Neural progenitor cell (in vitro differentiated cells): ENCODE results near the gene UVSSA. TPM values are rescaled to one million over a fixed set of nuclear protein-coding genes. Genes with fewer than 3 reads are reported as not detected.

Experiments
- DNase-seq: peaks from one replicate; pipeline ENCODE4 v3.0.0-alpha.2; 2016; ENCODE audit warnings: low spot score
- H2AFZ ChIP-seq: fragments of 200-600 bp; sonication (generic); replicated peaks from 2 replicates; pipeline ENCODE4 v1.6.1; 2016; ENCODE audit warnings: antibody characterized with exemption
- H3F3A ChIP-seq: fragments of 200-600 bp; sonication (generic); 2 replicates; pipeline ENCODE4 v1.6.1; 2016; ENCODE audit warnings: antibody characterized with exemption, low read depth
- H3K27ac ChIP-seq: fragments of 200-600 bp; sonication (generic); 2 replicates; pipeline ENCODE4 v1.5.1; 2016; ENCODE audit warnings: mild to moderate bottlenecking
- H3K27me3 ChIP-seq: fragments of 200-600 bp; sonication (generic); 2 replicates; pipeline ENCODE4 v1.6.1; 2016; ENCODE audit warnings: mild to moderate bottlenecking, moderate library complexity
- H3K36me3 ChIP-seq: fragments of 200-600 bp; sonication (generic); 2 replicates; pipeline ENCODE4 v1.5.1; 2016
- H3K4me1 ChIP-seq: fragments of 200-600 bp; sonication (generic); 2 replicates; pipeline ENCODE4 v1.6.1; 2016; ENCODE audit warnings: mixed run types
- H3K4me2 ChIP-seq: fragments of 200-600 bp; sonication (generic); 2 replicates; pipeline ENCODE4 v1.6.1; 2016
- H3K4me3 ChIP-seq: fragments of 200-600 bp; sonication (generic); 2 replicates; pipeline ENCODE4 v1.5.1; 2016
- H3K79me2 ChIP-seq: fragments of 200-600 bp; sonication (generic); 2 replicates; pipeline ENCODE4 v1.6.1; 2016; ENCODE audit warnings: low read depth
- H3K9ac ChIP-seq: fragments of 200-600 bp; sonication (generic); 2 replicates; pipeline ENCODE4 v1.6.1; 2016
- H3K9me3 ChIP-seq: fragments of 200-600 bp; sonication (generic); 2 replicates; pipeline ENCODE4 v1.5.1; 2016; ENCODE audit warnings: low read depth
- H4K20me1 ChIP-seq: fragments of 200-600 bp; sonication (generic); 2 replicates; pipeline ENCODE4 v1.6.1; 2016; ENCODE audit warnings: low read depth
- H3K27ac Mint-ChIP-seq: 3 replicates; pipeline ENCODE4 v1.8.0; 2021; ENCODE audit warnings: mixed read lengths
- H3K27me3 Mint-ChIP-seq: 2 replicates; pipeline ENCODE4 v1.8.0; 2022; ENCODE audit warnings: low read depth, mild to moderate bottlenecking, inconsistent platforms, moderate library complexity, mixed read lengths; ENCODE audit not compliant: insufficient read depth
- H3K36me3 Mint-ChIP-seq: 3 replicates; pipeline ENCODE4 v1.8.0; 2021; ENCODE audit warnings: mixed read lengths
- H3K4me1 Mint-ChIP-seq: 3 replicates; pipeline ENCODE4 v1.8.0; 2021; ENCODE audit warnings: mixed read lengths
- H3K4me3 Mint-ChIP-seq: 3 replicates; pipeline ENCODE4 v1.8.0; 2021; ENCODE audit warnings: mild to moderate bottlenecking, moderate library complexity, mixed read lengths
- H3K9me3 Mint-ChIP-seq: 3 replicates; pipeline ENCODE4 v1.8.0; 2020; ENCODE audit warnings: mixed read lengths
- EZH2 ChIP-seq: fragments of 200-600 bp; sonication (generic); IDR thresholded peaks from 2 replicates; pipeline ENCODE4 v1.6.1; 2017; ENCODE audit warnings: antibody characterized with exemption, mild to moderate bottlenecking, moderate library complexity
- EZH2phosphoT487 ChIP-seq: fragments of 200-600 bp; sonication (generic); IDR thresholded peaks from 2 replicates; pipeline ENCODE4 v1.6.1; 2017; ENCODE audit warnings: antibody characterized with exemption
- total RNA-seq: library from RNA; depleted of rRNA; stranded (reverse); fragments of >200 nt; gene quantifications from 2 replicates; pipeline ENCODE4 v1.2.3, GENCODE V29; 2015; ENCODE audit warnings: low replicate concordance
- TF ChIP-seq, protein P1 (sequence below): fragments of 200-600 bp; sonication (generic); IDR thresholded peaks from 2 replicates; pipeline ENCODE4 v1.5.1; 2017; ENCODE audit warnings: antibody characterized with exemption, mild to moderate bottlenecking

The UVSSA gene
- total RNA-seq, 1 donor from 2014 or later, result 10.9 TPM

DNA sequence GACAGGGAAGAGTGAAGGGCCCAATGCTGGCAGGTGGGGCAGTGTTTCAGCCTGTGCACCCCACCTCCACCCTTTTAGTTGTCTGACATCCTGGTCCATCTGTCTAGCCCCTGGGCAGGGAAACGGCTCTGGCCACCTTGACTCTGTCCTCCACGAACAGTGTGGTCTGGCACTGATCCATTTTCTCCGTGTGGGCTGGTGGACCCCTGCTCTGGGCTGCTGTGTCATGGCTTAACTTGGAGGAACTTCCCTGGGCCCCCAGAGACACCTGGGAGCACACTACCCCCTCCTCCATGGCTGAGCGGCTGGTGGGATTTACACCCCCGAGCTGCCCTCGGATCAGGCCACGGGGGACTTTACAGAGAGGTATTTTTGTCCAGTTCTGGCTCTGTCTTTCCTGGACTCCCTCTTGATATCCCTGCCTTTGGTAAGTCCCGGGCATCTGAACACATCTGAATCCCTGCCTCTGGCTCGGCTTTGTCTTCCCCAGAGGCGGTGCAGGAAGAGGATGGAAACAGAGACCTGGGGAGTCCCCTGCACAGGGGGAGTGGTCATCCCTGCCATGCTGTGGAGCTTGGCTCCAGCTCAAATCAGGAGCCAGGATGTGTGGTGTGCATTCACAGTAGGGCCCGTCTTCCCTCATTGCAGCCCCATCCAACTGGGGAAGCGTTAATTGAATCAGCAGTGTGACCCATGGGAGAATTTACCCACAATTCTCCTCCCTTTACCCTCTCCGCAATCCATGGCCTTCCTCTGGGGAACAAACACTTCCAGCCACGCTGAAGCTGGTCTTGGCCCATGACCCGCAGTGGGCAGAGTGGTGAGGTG is 65.6 kb downstream of the UVSSA start:
- H3K9me3 Mint-ChIP-seq, result peaks cover 8% of the 10 kb centered on the region
- TF ChIP-seq, protein P1, sequence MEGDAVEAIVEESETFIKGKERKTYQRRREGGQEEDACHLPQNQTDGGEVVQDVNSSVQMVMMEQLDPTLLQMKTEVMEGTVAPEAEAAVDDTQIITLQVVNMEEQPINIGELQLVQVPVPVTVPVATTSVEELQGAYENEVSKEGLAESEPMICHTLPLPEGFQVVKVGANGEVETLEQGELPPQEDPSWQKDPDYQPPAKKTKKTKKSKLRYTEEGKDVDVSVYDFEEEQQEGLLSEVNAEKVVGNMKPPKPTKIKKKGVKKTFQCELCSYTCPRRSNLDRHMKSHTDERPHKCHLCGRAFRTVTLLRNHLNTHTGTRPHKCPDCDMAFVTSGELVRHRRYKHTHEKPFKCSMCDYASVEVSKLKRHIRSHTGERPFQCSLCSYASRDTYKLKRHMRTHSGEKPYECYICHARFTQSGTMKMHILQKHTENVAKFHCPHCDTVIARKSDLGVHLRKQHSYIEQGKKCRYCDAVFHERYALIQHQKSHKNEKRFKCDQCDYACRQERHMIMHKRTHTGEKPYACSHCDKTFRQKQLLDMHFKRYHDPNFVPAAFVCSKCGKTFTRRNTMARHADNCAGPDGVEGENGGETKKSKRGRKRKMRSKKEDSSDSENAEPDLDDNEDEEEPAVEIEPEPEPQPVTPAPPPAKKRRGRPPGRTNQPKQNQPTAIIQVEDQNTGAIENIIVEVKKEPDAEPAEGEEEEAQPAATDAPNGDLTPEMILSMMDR, result no peak
- TF ChIP-seq EZH2phosphoT487, result no peak
- TF ChIP-seq EZH2, result no peak
- peaks cover 3% of the 10 kb centered on the region for H3K36me3 Mint-ChIP-seq
- no peaks in the 10 kb centered on the region for H3F3A ChIP-seq
- no peak overlapping the region for H2AFZ ChIP-seq
- no peak overlapping the region for H3K4me3 ChIP-seq
- H3K27me3 Mint-ChIP-seq, result peaks cover 64% of the 10 kb centered on the region
- H4K20me1 ChIP-seq, result peaks cover 39% of the 10 kb centered on the region
- no peaks in the 10 kb centered on the region for H3K9me3 ChIP-seq
- H3K79me2 ChIP-seq, result no peaks in the 10 kb centered on the region
- H3K4me3 Mint-ChIP-seq, result no peak overlapping the region
- H3K4me1 ChIP-seq, result no peaks in the 10 kb centered on the region
- no peak overlapping the region for H3K27ac ChIP-seq
- no peak overlapping the region for H3K27ac Mint-ChIP-seq
- DNase-seq, result no peak
- peaks cover 5% of the 10 kb centered on the region for H3K4me1 Mint-ChIP-seq
- H3K36me3 ChIP-seq, result no peaks in the 10 kb centered on the region
- no peak overlapping the region for H3K4me2 ChIP-seq
- H3K27me3 ChIP-seq, result peaks cover 89% of the 10 kb centered on the region
- H3K9ac ChIP-seq, result no peak overlapping the region

DNA sequence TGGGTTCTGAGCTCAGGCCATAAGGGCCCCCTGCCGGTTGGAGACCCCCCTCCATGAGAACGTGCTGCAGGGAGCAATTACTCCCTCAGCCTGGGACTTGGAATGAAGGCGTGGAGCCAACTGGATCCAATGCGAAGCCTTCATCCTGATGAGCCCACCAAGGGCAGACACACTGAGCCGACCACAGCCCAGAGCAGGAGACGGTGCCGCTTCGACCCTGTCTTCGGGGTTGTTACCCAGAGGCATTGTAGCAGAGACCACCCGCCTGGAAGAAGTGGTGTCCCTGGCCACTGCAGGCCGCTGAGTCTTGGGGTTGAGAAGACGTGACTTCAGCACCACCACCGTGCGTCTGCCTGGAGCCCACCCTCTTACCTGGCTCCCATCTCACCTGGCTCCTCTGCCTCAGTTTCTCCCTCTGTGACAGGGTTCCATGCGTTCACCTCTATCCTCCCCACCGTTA is 66.2 kb downstream of the UVSSA start:
- no peak overlapping the region for H2AFZ ChIP-seq
- TF ChIP-seq EZH2phosphoT487 (no peak), EZH2 (no peak)
- TF ChIP-seq, protein P1, result no peak
- H4K20me1 ChIP-seq, result peaks cover 36% of the 10 kb centered on the region
- no peaks in the 10 kb centered on the region for H3K4me1 ChIP-seq
- H3K9me3 ChIP-seq, result no peaks in the 10 kb centered on the region
- H3K9ac ChIP-seq, result no peak overlapping the region
- no peaks in the 10 kb centered on the region for H3F3A ChIP-seq
- peaks cover 5% of the 10 kb centered on the region for H3K4me1 Mint-ChIP-seq
- H3K9me3 Mint-ChIP-seq, result peaks cover 8% of the 10 kb centered on the region
- no peak overlapping the region for H3K4me2 ChIP-seq
- no peak overlapping the region for H3K4me3 ChIP-seq
- H3K36me3 Mint-ChIP-seq, result peaks cover 3% of the 10 kb centered on the region
- H3K27ac Mint-ChIP-seq, result no peak overlapping the region
- H3K4me3 Mint-ChIP-seq, result no peak overlapping the region
- H3K36me3 ChIP-seq, result no peaks in the 10 kb centered on the region
- no peaks in the 10 kb centered on the region for H3K79me2 ChIP-seq
- peaks cover 87% of the 10 kb centered on the region for H3K27me3 ChIP-seq
- no peak for DNase-seq
- peaks cover 61% of the 10 kb centered on the region for H3K27me3 Mint-ChIP-seq
- H3K27ac ChIP-seq, result no peak overlapping the region

DNA sequence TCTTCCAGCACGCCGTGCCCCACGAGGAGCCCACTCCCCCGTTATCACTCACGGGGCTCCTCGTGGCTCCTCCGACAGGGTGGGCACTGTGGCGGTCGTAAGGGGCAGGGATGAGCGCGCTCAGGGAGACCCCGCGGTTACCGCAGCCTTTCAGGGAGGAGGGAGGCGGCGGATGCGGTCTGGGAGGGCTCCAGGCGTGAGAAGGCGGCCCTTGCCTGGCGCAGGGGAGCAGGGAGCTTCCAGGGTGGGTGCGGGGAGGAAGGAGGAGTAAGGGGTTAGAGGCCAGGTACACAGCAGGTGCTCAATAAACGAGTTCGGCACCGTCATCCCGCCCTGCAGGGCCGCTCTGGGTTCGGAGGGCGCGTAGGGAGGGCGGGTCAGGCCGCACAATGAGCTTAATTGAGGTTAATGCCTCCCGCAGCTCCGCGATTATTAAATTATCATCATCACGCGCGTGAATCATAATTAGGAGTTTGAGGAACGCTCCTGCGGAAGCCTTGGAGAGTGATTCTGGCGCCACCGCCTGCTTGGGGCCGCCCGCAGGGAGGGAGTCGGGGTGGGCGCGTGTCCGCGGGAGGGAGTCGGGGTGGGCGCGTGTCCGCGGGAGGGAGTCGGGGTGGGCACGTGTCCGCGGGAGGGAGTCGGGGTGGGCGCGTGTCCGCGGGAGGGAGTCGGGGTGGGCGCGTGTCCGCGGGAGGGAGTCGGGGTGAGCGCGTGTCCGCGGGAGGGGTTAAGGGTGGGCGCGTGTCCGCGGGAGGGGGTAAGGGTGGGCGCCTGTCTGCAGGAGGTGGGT is 66.9 kb downstream of the UVSSA start:
- peaks cover 86% of the 10 kb centered on the region for H3K27me3 ChIP-seq
- Mint-ChIP-seq H3K4me1 (peaks cover 3% of the 10 kb centered on the region), H3K9me3 (peaks cover 6% of the 10 kb centered on the region), H3K4me3 (no peak overlapping the region), H3K27ac (no peak overlapping the region), H3K36me3 (peaks cover 2% of the 10 kb centered on the region), H3K27me3 (peaks cover 55% of the 10 kb centered on the region)
- H3K4me1 ChIP-seq, result no peaks in the 10 kb centered on the region
- no peak overlapping the region for H3K4me3 ChIP-seq
- no peak overlapping the region for H3K27ac ChIP-seq
- H3K79me2 ChIP-seq, result no peaks in the 10 kb centered on the region
- no peaks in the 10 kb centered on the region for H3K9me3 ChIP-seq
- H2AFZ ChIP-seq, result no peak overlapping the region
- TF ChIP-seq EZH2 (no peak), EZH2phosphoT487 (peak; percentile 65)
- no peak overlapping the region for H3K4me2 ChIP-seq
- H3K9ac ChIP-seq, result no peak overlapping the region
- peaks cover 30% of the 10 kb centered on the region for H4K20me1 ChIP-seq
- no peak for DNase-seq
- no peaks in the 10 kb centered on the region for H3K36me3 ChIP-seq
- no peaks in the 10 kb centered on the region for H3F3A ChIP-seq
